Tibial nerve (tissue), 4 donors: ENCODE measurements around the gene FAM209A. TPM values are rescaled to one million over a fixed set of nuclear protein-coding genes. Genes with fewer than 3 reads are reported as not detected.

ENCODE experiments used
- DNase-seq, 2 donors: peaks; one replicate each; pipeline ENCODE4 v3.0.0-alpha.2; 2019; ENCODE audit warnings: low spot score in 2 of 2
- H3K27ac ChIP-seq, 4 donors: fragments of 200-600 bp; sonication (generic) in 3 of 4; one replicate each; pipeline ENCODE4 v1.5.1; 2017 to 2019; ENCODE audit warnings: mild to moderate bottlenecking in 1 of 4
- H3K27me3 ChIP-seq, 2 donors: fragments of 200-600 bp; sonication (generic) in 1 of 2; one replicate each; pipeline versions ENCODE4 v1.5.1 to v1.6.0; 2017 to 2019
- H3K36me3 ChIP-seq, 3 donors: fragments of 200-600 bp; sonication (generic); one replicate each; pipeline ENCODE4 v1.5.1; 2018 to 2019
- H3K4me1 ChIP-seq, 4 donors: fragments of 200-600 bp; sonication (generic) in 3 of 4; one replicate each; pipeline ENCODE4 v1.5.1; 2017 to 2019
- H3K4me3 ChIP-seq, 4 donors: fragments of 200-600 bp; sonication (generic) in 3 of 4; one replicate each; pipeline ENCODE4 v1.5.1; 2017 to 2019; ENCODE audit warnings: mild to moderate bottlenecking in 1 of 4, moderate library complexity in 1 of 4
- H3K9me3 ChIP-seq, 4 donors: fragments of 200-600 bp; sonication (generic) in 3 of 4; one replicate each; pipeline ENCODE4 v1.5.1; 2017 to 2019
- EP300 ChIP-seq, 2 donors: sonication (generic); formaldehyde crosslinking; IDR thresholded peaks; one replicate each; pipeline ENCODE4 v1.6.1; 2017; ENCODE audit warnings: antibody characterized with exemption in 2 of 2, mild to moderate bottlenecking in 1 of 2
- POLR2A ChIP-seq, 2 donors: fragments of 450-650 bp; IDR thresholded peaks; one replicate each; pipeline ENCODE4 v1.6.1; 2017; ENCODE audit warnings: antibody characterized with exemption in 2 of 2, mild to moderate bottlenecking in 2 of 2, moderate library complexity in 2 of 2
- WGBS, 2 donors: methylation state at CpG; one replicate each; pipeline ENCODE4 v1.1.5; 2018; 5-methylcytosine and 5-hydroxymethylcytosine counted together
- total RNA-seq, 4 donors: library from RNA; depleted of rRNA; stranded (reverse); fragments of >200 nt; gene quantifications; one replicate each; pipeline ENCODE4 v1.1.0, GENCODE V29; 2016
- TF ChIP-seq, protein P1 (sequence below), 5 experiments: fragments of 200-600 bp in 3 of 5; fragments of 450-650 bp in 2 of 5; sonication (generic) in 3 of 5; IDR thresholded peaks; one replicate each; pipeline ENCODE4 v1.5.1; 2016 to 2019; ENCODE audit warnings: antibody characterized with exemption in 5 of 5, mild to moderate bottlenecking in 3 of 5, moderate library complexity in 2 of 5

FAM209A gene
- total RNA-seq, 4 donors from 2014 or later, result not detected

DNA sequence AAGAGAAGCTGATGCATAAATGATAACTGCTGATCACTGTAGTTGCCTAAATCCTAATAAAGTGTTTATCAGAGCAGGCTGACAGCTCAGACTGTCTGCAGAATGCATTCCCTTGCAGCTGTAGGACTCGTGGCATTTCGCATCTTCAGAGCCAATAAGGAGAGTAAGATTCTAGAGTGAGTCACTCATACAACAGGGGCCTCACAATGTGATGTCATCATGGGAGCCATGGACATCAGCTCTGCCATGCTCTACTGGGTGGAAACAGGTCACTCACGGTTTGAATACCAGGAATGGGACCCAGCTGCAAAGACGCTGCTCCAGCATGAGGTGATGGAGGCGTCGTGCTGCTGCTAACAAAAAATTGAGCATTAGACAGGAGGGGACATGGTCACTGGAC lies 15.9 kb downstream of the FAM209A start:
- no peak for DNase-seq
- Histone ChIP-seq H3K4me3 (no peak overlapping the region), H3K4me1 (no peaks in the 10 kb centered on the region), H3K9me3 (no peaks in the 10 kb centered on the region), H3K27ac (no peak overlapping the region), H3K27me3 (no peaks in the 10 kb centered on the region), H3K36me3 (no peaks in the 10 kb centered on the region)
- WGBS, 2 donors, result 79 to 80% methylated on average over 6 of the region's 6 CpGs
- TF ChIP-seq POLR2A (IDR thresholded peaks at IDR 0.05) (no peak), EP300 (IDR thresholded peaks at IDR 0.05) (no peak)
- TF ChIP-seq, protein P1, sequence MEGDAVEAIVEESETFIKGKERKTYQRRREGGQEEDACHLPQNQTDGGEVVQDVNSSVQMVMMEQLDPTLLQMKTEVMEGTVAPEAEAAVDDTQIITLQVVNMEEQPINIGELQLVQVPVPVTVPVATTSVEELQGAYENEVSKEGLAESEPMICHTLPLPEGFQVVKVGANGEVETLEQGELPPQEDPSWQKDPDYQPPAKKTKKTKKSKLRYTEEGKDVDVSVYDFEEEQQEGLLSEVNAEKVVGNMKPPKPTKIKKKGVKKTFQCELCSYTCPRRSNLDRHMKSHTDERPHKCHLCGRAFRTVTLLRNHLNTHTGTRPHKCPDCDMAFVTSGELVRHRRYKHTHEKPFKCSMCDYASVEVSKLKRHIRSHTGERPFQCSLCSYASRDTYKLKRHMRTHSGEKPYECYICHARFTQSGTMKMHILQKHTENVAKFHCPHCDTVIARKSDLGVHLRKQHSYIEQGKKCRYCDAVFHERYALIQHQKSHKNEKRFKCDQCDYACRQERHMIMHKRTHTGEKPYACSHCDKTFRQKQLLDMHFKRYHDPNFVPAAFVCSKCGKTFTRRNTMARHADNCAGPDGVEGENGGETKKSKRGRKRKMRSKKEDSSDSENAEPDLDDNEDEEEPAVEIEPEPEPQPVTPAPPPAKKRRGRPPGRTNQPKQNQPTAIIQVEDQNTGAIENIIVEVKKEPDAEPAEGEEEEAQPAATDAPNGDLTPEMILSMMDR (IDR thresholded peaks at IDR 0.05), result no peak

DNA sequence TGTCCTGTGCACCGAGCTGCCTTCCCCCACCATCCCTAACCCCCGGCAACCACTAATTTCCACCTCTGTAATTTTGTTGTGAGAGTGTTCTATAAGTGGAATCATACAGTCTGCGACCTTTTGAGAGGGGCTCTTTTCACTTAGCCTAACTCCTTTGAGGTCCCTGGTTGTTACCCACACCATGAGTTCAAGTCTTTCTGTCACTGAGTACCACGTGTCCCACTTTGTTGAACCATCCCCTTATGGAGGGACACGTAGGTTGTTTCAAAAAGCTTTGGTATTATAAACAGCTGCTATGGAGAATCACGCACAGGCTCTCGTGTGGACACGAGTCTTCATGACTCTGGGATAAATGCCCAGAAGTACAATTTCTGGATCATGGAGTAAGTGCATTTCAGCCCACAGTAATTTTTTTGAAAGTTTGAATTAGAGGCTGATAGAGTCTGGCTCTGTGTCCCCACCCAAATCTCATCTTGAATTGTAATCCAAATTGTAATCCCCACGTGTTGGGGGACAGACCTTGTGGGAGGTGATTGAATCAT lies 18.0 kb downstream of the FAM209A start:
- Histone ChIP-seq H3K27me3 (no peaks in the 10 kb centered on the region), H3K36me3 (no peaks in the 10 kb centered on the region), H3K27ac (no peak overlapping the region), H3K9me3 (no peaks in the 10 kb centered on the region), H3K4me3 (no peak overlapping the region), H3K4me1 (no peaks in the 10 kb centered on the region)
- DNase-seq, result no peak
- TF ChIP-seq, protein P1 (IDR thresholded peaks at IDR 0.05), result no peak
- TF ChIP-seq POLR2A (IDR thresholded peaks at IDR 0.05) (no peak), EP300 (IDR thresholded peaks at IDR 0.05) (no peak)
- 57 to 65% methylated on average over 9 of the region's 9 CpGs for WGBS, 2 donors

DNA sequence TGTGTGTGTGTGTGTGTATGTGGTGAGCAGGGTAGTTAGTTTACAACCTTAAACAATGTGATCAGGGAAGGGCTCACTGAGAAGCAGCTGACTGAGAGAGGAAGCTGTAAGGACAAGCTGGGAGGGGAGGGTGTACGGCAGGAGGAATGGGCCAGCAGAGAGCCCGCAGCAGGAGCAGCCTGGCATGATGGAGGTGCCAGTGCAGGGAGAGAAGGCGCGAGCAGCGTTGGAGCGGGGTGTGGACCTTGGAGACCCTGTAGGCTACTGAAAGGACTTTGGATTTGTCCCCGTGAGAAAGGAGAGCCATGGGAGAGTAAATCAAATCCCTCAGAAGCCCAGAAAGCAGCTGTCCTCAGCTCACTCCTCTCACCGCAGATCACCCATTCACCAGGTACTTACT lies 27.0 kb downstream of the FAM209A start:
- Histone ChIP-seq H3K27me3 (no peaks in the 10 kb centered on the region), H3K27ac (no peak overlapping the region), H3K4me1 (peaks cover 0 to 12% (median 0%) of the 10 kb centered on the region in 4 donors), H3K4me3 (no peak overlapping the region), H3K9me3 (no peaks in the 10 kb centered on the region), H3K36me3 (no peaks in the 10 kb centered on the region)
- DNase-seq, result no peak
- 84 to 87% methylated on average over 8 of the region's 8 CpGs for WGBS, 2 donors
- TF ChIP-seq EP300 (IDR thresholded peaks at IDR 0.05) (no peak), POLR2A (IDR thresholded peaks at IDR 0.05) (no peak)
- TF ChIP-seq, protein P1 (IDR thresholded peaks at IDR 0.05), result no peak

DNA sequence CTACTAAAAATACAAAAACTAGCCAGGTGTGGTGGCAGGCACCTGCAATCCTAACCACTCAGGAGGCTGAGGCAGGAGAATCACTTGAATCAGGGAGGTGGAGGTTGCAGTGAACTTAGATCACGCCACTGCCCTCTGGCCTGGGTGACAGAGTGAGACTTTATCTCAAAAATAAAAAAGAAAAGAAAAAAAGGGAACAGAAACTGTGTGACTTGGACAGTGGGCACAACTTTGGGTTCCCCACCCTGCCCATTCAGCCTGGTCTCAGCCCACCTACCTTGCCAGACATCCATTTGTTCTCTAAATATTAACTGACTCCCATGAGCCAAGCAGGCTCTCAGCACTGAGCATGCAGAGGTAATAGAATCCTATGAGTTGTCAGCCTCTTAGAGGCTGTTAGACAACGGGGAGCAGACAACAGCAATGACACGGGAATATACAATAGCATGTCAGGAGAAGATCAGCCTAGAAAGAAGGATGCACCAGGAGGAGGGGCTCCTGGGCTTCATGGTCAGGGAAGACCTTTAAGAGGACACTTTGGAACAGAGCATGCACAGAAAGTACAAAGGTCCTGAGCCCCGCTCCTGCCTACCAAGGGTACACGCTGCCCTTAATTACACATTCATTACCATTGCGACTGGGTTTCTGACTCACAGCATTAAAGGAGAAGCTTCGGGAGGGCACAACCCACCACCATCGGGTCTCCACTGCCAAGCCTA lies 28.5 kb downstream of the FAM209A start:
- no peaks in the 10 kb centered on the region for H3K27me3 ChIP-seq
- DNase-seq, result no peak
- WGBS, 2 donors, result 60 to 63% methylated on average over 8 of the region's 8 CpGs
- no peak overlapping the region for H3K27ac ChIP-seq
- no peak for TF ChIP-seq EP300 (IDR thresholded peaks at IDR 0.05)
- TF ChIP-seq POLR2A (IDR thresholded peaks at IDR 0.05), result no peak
- TF ChIP-seq, protein P1 (IDR thresholded peaks at IDR 0.05), result no peak
- peaks cover 0 to 12% (median 0%) of the 10 kb centered on the region in 4 donors for H3K4me1 ChIP-seq
- H3K9me3 ChIP-seq, result no peaks in the 10 kb centered on the region
- no peaks in the 10 kb centered on the region for H3K36me3 ChIP-seq
- no peak overlapping the region for H3K4me3 ChIP-seq

DNA sequence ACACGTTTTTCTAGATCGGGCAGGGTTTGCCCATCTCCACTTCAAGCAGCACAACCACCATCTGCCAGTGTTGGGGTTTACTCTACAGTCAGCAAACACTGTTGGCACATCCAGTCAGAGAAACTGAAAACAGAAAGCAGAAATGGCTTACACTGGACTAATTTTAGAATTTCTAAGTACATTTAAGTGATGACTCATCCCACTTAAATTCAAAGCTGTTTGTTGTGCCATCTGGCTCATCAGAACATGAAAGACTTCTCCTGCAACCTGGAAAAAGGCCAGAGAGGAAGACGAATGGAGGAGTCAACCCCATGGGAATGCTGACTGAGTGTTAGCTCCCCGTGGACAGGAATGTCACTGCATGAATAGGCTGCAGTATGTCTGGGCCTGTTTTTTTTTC lies 30.3 kb downstream of the FAM209A start:
- H3K36me3 ChIP-seq, result no peaks in the 10 kb centered on the region
- no peaks in the 10 kb centered on the region for H3K9me3 ChIP-seq
- H3K4me1 ChIP-seq, result peaks cover 0 to 12% (median 0%) of the 10 kb centered on the region in 4 donors
- no peaks in the 10 kb centered on the region for H3K27me3 ChIP-seq
- TF ChIP-seq, protein P1 (IDR thresholded peaks at IDR 0.05), result no peak
- peak in 1 of 2 donors; percentile 65 for TF ChIP-seq EP300 (IDR thresholded peaks at IDR 0.05)
- no peak overlapping the region for H3K4me3 ChIP-seq
- no peak overlapping the region for H3K27ac ChIP-seq
- 24 to 34% methylated on average over 4 of the region's 4 CpGs for WGBS, 2 donors
- DNase-seq, result peak in 1 of 2 donors; percentile 23
